Measurements from ENCODE around the gene CEP128.

CEP128 gene

DNA sequence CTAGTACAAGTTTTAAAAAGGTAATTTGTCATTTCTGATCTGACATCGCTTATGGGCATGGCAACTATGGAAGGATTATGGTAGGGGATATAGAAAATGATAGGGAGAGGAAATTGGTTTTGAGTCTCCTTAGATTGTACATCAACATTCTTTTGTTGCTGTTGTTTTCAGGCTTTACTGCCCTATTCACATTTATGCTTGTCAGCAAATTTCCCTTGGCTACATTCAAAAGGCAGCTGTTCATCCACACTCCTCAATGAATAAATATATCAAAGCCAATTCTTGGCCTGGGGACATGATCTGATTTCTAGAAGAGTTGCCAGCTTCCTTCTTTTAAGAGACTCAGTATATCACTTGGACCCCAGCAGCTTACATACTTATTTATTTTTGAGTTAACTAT, 283.4 kb downstream of the CEP128 start:
- DNase-seq: no peak

DNA sequence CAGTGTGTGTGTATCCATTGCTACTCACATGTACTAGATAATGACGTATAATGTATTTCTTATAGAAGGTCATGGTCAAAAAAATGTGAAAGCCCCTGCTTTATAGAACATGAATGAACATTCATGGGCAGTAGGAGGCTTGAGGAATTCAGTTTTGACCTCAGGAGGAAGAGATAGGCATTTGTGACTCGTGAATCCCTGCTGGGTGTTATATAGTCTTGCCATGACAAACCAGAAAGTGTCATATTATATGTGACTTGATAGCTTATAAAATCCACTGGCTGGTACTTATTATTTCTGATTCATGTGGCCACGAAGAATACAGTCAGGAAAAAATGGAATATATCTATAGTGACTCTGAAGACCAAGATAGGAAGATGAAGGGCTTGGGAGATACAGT, 287.6 kb downstream of the CEP128 start:
- no peak for DNase-seq

DNA sequence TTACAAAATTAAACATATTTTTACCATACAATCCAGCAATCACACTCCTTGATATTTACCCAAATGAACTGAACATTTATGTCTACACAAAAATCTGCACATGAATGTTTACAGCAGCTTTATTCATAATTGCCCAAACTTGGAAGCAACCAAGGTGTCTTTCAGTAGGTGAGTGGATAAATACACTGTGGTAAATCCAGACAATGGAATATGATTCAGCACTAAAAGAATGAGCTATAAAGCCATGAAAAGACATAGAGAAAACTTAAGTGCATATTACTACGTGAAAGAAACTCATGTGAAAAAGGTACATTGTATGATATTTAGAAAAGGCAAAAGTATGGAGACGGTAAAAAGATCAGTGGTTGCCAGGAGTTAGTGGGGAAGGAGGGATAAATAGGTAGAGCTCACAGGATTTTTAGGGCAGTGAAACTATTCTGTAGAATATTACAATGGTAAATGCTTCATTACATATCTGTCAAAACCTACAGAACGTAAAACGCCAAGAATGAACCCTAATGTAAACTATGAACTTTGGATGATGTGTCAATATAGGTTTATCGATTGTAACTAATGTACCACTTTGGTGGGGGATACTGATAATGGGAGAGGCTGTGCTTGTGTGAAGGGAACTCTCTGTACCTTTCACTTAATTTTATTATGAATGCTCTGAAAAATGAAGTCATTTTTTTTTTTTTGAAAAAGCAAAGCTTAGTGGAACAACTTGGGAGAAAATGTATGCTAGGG, 295.7 kb downstream of the CEP128 start:
- DNase-seq: no peak

DNA sequence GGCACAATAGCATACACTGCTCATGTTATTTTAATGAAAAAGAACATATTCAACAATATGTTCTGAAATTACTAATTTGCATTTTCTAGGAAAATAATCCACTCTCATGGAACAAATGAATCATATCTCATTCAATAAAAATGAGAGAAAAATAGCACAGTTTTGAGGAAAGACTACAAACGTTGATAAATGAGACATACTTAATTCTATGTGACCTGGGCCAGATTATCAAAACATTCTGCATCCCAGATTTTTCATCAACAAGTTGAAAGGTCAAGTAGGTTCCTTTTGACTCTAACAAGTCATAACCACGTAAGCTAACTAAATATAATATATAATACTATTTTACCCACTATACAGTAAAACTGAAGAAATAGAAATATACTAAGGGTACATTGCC, 296.7 kb downstream of the CEP128 start:
- no peak for DNase-seq

DNA sequence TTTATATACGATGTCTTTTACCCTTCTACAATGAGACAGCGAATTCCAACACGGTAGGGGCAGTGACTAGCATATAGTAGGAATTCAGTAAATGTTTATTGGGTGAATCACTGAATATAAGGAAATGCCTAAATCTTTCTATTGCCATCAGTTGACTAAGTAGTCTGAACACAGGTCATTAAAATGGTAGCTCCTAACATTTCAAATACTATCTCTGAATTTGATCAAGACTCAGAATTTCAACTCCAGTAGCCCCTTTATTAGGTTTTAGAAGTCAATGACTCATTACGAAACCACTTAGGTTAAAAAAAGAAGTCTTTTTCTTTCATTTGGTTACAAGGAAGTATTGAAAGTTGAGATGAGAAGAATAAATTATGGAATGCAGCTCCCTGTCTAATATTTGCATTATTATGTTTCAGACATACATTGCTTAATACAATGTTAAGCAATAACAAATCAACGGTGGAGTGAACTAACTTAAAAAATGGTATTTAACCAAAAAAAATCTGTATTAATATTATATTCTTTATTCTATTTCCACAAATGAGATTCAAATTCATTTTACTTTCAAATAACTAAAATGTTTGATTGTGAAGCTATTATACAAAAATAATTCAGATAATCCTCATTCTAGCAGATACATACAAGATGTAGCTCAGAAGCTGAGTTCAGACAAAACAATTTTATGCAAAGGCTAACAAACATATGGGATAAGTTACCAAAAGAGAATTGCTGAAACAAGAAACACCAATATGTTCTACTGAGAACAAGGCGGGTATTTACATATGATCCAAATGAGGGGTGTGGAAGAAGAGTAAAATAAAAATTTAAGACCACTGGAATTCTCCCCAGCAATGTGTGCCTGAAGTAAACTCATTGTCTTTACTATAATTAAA, 302.7 kb downstream of the CEP128 start:
- DNase-seq: no peak

DNA sequence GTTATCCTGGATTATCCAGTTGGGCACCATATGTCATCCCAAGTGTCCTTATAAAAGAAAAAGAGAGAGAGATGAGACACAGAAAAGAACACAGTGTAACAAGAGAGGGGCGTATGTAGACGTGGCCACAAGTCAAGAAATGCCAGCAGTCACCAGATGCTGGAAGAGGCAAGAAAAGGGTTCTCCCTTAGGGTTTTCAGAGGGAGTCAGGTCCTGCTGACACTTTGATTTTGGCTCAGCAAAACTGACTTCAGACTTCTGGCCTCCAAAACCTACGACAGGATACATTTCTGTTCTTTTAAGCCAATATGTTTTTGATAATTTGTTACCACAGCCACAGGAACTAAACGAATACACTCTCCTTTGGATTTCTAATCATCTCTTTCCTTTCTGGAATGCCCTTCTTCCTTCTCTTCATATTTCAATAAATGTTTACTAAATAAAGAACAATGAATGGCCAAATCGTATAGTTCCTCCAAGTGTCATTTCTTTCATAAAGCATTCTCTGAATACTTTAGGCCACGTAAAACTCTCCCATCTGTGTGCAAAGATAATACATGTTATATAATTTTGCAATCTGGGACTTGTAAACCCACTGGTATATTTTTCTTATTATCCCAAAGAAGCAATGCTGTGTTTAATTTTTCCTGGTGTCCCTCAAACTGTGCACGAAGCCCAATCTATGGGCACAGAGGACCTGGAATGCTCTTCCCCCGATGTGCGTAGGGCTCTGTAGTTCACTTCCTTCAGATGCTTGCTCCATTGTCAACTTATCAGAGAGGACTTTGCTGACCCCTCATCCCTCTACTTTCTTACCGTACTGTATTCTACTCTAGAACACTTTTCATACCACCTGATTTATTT, 303.6 kb downstream of the CEP128 start:
- no peak for DNase-seq

DNA sequence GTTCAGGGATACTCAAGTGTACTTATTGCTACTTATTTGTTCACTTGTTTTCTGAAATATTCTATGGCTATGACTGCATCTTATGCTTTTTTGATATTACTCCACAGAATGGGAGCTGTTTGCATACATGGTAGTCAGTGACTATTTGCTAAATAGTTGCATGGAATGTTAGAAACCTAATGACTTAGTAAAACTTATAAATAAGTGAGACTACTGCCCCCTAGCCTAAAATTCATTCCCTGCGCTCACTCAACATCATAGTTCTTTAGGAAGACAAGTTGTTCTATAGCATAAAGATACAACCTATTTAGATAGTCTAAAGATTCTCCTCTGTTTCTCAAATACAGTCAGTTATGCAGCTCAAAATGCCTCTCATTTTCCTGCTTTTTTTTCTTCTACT, 305.5 kb downstream of the CEP128 start:
- DNase-seq: no peak

DNA sequence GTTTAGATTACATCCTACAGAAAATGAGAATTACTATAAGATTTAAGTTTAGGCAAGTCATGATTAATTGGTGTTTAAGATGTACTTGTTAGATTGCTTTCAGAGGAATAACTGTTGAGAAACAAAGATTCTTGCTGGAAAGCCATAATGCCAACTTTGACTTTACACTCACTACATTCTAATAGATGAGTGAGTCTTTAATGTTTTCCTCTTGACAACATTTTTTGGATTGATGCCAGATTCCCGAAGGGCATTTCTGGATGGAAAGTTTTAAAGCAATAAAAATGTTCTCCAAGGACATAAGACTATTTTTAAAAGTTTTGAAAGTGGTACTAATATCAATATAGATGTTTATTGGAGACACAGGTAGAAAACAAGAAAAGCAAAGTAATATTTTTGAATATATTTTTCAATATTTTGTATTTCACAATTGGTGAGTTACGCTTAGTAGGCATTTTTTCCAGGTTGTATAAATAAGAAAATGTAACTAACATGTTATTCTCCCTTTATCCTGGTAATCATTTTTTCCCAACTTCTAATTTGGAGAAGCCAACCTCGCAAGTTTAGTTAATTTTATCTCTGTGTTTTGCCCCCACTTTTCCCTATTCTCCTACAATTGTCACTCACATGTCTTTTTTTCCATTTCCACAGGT, 307.3 kb downstream of the CEP128 start:
- no peak for DNase-seq

DNA sequence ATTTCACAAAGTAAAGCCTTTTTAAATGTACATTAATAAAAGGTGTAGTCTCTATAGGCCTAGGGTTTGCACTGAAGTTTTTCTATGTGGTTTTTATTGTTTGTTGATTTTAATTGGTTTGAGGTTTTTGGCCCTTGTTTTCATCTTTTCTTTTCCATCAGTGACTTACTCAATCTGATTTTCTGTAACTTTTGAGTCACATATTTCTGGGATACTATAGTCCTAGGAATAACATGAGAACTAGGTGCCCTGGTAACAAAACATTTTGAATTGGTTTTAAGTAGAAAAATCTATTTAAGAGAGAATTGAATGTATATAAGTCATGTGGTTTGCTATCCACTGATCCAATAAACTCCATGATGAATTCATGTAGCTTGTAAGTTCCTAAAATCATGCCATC, 311.9 kb downstream of the CEP128 start:
- no peak for DNase-seq

DNA sequence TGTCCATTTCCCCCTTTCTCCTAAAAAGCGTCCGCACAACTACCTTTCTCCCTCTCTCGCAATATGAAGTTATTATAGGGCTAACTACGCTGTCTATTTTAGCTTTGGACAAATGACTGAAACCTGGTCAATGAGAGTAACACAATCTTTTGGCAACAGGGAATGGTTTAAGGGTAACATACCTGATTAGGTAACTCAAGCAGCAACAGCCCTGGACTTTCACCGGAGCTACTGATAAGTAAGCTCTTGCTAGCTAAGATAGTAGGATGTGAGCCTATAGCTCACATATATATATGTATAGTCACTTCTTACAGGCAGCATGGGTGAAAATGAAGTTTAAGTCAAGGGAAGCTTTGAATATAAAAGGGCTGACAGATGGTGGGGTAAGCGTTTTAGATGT, 313.0 kb downstream of the CEP128 start:
- no peak for DNase-seq

DNA sequence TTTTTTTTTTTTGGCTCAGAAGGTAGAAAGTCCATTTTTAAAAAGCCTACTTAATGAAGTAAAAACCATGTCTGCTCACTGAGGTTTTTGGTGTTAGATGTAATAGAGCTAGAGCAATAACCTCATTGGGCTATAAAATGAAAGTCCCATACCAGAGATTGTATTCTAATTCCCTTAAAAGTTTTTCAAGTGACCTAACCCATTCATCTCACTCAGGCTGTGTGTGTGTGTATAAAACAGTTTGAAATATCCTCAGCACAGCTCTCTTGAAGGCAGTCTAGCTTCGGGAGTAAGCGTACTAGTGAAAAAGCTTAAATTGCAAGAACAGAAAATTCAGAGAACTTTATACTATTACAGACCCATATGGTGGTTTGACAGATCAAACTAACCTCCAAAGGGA, 313.8 kb downstream of the CEP128 start:
- DNase-seq: no peak

DNA sequence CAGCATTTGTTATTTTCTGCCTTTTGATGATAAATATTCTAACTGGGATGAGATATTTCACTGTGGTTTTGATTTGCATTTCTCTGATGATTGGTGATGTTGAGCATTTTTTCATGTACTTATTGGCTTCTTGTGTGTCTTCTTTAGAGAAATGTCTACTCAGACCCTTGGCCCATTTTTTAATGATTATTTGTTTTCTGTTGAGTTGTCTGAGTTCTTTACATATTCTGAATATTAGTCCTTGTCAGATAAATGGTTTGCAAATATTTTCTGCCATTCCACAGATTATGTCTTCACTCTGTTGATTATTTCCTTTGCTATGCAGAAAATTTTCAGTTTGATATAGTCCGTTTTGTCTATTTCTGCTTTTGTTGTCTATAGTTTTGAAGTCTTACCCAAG, 317.0 kb downstream of the CEP128 start:
- no peak for DNase-seq

DNA sequence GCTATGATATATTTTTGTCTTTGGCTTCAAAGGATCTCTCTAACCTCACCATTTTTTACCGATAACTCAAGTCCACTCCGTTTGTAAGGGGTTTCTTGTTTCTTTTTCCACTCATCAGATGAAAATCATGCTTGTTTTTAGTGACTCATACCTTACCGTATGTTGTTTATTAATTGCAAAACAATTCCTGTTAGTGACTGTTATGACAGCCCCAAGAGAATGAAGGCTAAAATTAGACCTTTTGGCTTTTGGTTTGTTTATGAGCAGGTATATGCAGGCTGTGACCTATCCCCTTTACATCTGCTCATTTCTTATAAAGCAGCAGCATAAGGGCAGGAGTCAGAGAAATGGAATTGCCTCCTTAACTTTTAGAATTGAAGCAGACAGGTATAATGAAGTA, 319.8 kb downstream of the CEP128 start:
- DNase-seq: no peak

DNA sequence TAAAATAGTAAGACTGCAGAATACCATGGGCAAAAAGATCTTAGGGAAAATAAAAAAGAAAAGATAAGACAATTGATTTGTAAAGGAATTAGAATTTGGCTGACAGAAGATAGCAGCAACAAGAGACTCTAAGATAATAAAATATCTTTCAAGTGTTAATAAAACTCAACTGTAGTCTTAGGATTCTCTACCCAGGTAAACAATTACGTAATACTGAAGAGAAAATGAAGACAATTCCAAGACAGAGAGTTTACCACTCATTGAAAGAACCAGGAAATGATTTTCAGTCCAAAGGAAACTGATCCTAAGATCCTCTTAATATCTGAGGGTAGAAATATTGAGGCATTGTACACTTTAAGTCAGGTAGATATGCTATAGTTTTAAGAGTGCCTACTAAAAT, 321.1 kb downstream of the CEP128 start:
- no peak for DNase-seq

DNA sequence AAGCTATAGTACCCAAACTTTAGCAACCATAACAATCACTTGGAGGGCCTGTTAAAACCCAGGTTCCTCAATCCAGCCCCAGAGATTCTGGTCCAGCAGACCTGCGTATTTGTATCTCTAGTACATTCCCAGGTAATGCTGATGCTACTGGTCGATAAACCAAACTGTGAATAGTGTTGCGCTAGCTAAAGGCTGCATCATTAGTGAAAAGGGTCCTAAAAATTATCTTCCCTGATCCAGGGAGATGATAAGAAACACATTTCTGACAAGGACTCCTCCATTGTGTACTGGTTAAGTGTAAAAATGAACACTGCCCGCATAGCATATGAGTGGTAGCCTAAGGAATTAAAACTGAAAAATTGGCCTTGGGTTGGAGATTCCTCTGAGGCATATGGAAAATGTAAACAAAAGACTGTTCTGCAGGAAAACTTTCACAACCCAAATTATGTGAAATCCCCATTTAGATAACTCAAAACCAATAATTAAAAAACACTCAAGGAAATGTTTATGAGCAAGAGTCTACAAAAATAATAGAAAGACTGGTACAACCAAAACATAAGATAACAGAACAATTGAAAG, 322.7 kb downstream of the CEP128 start:
- DNase-seq: no peak

DNA sequence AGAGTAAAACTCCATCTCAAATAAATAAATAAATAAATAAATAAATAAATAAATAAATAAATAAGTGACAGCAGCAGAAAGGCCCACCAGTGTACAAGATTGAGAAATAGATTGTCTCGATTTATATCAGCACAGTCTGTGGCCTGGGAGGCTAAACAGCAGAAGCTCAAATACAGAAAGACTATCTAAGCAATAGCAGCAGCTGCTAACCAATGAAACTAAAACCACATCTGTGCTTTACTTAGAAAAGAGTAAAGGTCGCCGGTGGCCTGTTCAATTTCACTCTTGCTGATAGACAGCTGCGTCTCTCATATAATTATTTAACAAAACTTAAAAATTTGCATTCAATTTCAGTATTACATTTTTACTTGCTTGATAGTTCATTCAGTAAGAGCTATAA, 325.7 kb downstream of the CEP128 start:
- DNase-seq: no peak

DNA sequence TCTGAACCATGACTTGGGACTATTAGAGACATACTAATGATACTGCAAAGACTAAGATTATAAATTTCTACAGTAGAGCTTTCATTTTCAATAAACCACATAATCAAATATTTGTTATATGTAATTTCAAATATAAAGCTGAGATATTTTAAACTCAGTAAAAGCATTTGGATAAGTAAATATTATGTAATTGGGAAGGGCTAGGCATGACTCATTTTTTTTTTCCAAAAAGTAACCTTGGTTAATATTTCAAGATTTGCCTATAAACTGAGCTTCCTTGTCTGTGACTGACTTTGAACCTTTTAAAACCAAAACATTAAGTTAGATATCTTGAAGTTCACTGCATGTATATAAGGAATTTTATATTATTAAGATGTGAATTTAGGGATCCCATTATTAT, 332.5 kb downstream of the CEP128 start:
- DNase-seq: no peak

DNA sequence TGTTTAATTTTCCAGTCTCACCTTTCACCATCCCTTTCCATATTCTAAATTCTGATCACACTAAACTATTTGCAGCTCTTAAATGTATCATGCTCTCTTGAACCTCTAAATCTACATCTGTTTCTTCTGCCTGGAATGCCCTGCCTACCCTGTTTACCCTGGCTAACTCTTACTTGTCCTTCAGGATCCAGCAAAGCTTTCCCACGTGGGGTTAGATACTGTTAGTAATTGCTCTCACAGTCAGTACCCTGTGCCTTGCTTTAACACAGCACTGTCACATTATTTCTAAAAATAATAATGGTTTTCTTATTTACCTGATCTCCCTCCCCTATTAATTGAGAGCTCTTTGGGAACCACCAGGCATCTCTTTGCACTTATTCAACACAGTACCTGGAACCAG, 333.0 kb downstream of the CEP128 start:
- no peak for DNase-seq

DNA sequence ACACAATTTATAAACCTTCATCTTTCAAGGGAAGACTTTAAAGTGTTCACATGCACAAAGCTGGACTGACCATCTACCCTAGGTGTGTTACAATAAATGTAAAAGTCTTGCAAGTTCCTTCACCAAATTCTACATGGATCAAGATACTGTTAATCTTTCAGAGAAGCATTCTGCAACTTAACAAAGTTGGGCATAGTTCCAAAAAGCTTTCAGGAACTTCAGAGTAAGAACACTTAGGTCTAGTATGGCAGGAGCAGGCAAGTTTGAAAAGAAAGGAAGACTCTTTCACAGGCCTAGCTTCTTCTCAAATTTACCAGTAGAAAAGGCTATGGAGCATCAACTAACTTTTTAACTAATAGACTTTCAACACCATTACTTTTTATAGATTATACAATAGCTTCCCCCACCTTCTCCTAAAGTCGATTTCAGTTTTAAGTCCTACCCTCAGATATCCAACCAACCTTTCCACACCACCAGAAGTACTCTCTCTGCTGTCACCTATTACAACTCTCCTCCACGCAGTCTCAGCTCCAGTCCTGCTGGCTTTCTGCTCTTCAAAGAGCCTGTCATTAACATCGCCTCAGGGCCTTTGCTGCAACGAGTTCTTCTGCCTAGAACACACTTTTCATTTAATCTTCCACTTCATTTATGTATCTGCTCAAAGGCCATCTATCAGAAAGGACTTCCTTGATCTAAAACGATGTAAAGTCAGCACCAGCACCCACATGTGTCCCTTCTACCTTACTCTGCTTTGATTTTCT, 333.9 kb downstream of the CEP128 start:
- no peak for DNase-seq

DNA sequence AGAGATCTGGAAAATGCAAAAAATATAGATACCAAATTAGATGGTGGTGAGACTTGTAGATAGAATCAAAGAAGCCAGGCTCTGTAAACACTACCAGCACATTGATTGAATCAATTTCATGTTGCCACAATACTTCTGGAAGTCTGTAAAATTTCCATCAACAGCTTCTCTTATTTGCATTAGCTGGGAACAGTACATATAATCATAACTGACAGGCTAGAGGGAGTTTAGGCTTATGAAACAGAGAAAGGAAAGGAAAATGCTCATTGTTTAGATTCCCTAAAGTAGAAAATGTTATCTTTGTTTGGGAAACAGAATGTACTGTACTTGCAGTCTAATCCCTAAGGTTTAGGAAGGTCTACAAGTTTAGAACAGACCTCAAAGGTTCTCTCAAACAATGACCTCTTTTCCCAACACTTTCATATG, 335.2 kb downstream of the CEP128 start:
- DNase-seq: no peak

DNA sequence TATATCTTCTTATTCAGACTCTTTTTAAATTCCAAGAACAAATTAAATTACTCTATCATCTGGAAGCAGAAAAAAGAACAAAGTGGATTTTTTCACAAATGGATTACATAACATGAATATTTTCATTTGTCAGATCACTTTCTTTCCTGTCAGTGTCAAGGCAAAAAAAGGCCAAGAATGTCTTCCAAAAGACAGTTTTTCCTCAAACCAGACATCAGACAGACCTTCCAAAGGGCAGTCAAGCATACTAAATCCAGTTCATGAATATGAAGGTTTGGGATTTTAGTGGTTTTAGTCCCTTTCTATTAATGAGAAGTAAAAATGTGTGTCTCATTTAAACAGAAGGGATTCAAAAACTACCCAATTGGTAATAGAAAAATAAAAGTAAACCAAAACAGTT, 336.0 kb downstream of the CEP128 start:
- no peak for DNase-seq

DNA sequence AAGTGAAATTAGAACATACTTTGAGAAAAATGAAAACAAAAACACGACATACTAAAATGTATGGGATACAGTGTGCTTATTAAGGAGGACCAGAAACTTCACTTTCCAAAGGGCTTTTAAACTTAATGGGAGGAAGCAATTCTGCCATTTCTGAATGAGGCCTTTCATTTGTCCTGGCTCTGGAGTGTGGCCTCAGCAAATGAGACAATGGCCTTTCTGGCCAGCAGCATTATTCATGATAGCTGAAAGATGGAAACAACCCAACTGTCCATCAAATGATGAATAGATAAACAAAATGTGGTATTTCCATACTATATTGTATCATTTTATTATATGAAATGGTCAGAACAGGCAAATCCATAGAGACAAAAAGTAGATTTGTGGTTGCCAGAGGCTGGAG, 338.6 kb downstream of the CEP128 start:
- DNase-seq: no peak

Measured in cerebellar nuclear complex (tissue), 1 donor.